ENCODE data around the gene CSPG4. TPM values are rescaled to one million over a fixed set of nuclear protein-coding genes. Genes with fewer than 3 reads are reported as not detected.
A peak's percentile ranks its signal among the peaks of the same experiment; 100 is the strongest.

CSPG4 gene
- polyA plus RNA-seq, 1 experiment: 5.8 TPM

- no peak for DNase-seq (ENCODE audit: low read depth, low spot score)
- CTCF ChIA-PET: interaction anchor here (0.6 to 2.1 kb wide), 3 partner anchors 14 to 228 kb away, joined by 3 to 10 read pairs (median 8); partner anchors contain the start of gene SNX33
- peak overlapping the region; percentile 98 for H3K27ac ChIP-seq (ENCODE audit: low read depth, low read length)
- H3K27me3 ChIP-seq (ENCODE audit: control insufficient read depth, insufficient read depth, low read length): no peaks in the 10 kb centered on the region
- H3K4me3 ChIP-seq (ENCODE audit: low read depth, low read length): peak overlapping the region; percentile 29
- TF ChIP-seq, protein P1, sequence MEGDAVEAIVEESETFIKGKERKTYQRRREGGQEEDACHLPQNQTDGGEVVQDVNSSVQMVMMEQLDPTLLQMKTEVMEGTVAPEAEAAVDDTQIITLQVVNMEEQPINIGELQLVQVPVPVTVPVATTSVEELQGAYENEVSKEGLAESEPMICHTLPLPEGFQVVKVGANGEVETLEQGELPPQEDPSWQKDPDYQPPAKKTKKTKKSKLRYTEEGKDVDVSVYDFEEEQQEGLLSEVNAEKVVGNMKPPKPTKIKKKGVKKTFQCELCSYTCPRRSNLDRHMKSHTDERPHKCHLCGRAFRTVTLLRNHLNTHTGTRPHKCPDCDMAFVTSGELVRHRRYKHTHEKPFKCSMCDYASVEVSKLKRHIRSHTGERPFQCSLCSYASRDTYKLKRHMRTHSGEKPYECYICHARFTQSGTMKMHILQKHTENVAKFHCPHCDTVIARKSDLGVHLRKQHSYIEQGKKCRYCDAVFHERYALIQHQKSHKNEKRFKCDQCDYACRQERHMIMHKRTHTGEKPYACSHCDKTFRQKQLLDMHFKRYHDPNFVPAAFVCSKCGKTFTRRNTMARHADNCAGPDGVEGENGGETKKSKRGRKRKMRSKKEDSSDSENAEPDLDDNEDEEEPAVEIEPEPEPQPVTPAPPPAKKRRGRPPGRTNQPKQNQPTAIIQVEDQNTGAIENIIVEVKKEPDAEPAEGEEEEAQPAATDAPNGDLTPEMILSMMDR (IDR thresholded peaks at IDR 0.05; ENCODE audit: low read depth, low read length): no peak
- POLR2A ChIA-PET: interaction anchor here (0.6 to 1.8 kb wide), 11 partner anchors 9 to 293 kb away, joined by 3 to 32 read pairs (median 7); partner anchors contain the start of genes IMP3, MAN2C1 and SNX33
- H3K9me3 ChIP-seq (ENCODE audit: control insufficient read depth, insufficient read depth, low read length): no peaks in the 10 kb centered on the region
Observed at GRCh38 chr15:75661756-75662140, 50.9 kb downstream of the CSPG4 start.

DNA sequence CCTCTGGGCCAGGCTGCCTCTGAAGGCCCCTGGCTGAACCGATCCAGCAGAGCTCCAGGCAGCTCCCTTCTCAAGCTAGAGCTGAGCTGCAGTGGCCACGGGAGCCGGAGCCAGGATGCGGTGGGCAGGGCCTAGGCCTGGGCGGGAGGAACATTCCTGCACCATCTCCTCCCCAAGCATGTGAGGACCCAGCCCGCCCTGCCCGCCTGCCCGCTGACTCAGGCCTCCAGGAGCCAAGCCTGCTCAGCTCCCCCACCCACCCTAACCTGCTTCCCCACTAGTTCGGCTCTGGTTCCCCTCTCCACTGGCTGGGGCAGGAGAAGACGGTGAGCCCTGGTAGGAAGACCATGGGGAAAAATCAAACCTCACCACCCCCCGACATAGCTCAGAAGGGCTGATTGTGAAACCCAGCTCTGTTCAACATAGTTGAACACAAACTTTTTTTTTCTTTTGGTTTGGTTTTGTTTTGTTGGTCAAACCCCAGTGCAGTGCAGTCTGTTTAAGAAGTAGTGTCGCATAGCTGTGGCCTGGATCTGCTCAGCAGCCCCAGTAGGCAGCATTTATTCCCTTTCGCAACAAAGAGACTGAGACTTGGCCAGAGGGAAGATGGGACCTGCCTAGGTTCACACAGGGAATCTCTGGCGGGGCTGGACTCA lies 51.4 kb downstream of the CSPG4 start:
- DNase-seq (ENCODE audit: low read depth, low spot score): peak; percentile 81
- ChIA-PET CTCF (interaction anchor here (0.6 to 2.1 kb wide), 5 partner anchors 13 to 227 kb away, joined by 3 to 10 read pairs (median 8); partner anchors contain the start of gene SNX33), POLR2A (interaction anchor here (0.6 to 1.8 kb wide), 13 partner anchors 8 to 293 kb away, joined by 3 to 32 read pairs (median 4); partner anchors contain the start of genes IMP3, MAN2C1 and SNX33)
- Histone ChIP-seq H3K27me3 (ENCODE audit: control insufficient read depth, insufficient read depth, low read length) (no peaks in the 10 kb centered on the region), H3K27ac (ENCODE audit: low read depth, low read length) (peak overlapping the region; percentile 98), H3K9me3 (ENCODE audit: control insufficient read depth, insufficient read depth, low read length) (no peaks in the 10 kb centered on the region), H3K4me3 (ENCODE audit: low read depth, low read length) (peak overlapping the region; percentile 29)
- TF ChIP-seq, protein P1 (IDR thresholded peaks at IDR 0.05; ENCODE audit: low read depth, low read length): no peak

- H3K27ac ChIP-seq (ENCODE audit: low read depth, low read length): peak overlapping the region; percentile 98
- H3K4me3 ChIP-seq (ENCODE audit: low read depth, low read length): no peak overlapping the region
- ChIA-PET CTCF (interaction anchor here (1.2 to 2.1 kb wide), 3 partner anchors 12 to 24 kb away, joined by 8 to 10 read pairs (median 8); partner anchors contain the start of gene SNX33), POLR2A (interaction anchor here (0.6 to 1.8 kb wide), 3 partner anchors 12 to 20 kb away, joined by 3 to 32 read pairs (median 31); partner anchors contain the start of genes IMP3 and SNX33)
- no peaks in the 10 kb centered on the region for H3K27me3 ChIP-seq (ENCODE audit: control insufficient read depth, insufficient read depth, low read length)
- TF ChIP-seq, protein P1 (IDR thresholded peaks at IDR 0.05; ENCODE audit: low read depth, low read length): no peak
- H3K9me3 ChIP-seq (ENCODE audit: control insufficient read depth, insufficient read depth, low read length): no peaks in the 10 kb centered on the region
- no peak for DNase-seq (ENCODE audit: low read depth, low spot score)
Observed at GRCh38 chr15:75659928-75660645, 52.6 kb downstream of the CSPG4 start.

DNA sequence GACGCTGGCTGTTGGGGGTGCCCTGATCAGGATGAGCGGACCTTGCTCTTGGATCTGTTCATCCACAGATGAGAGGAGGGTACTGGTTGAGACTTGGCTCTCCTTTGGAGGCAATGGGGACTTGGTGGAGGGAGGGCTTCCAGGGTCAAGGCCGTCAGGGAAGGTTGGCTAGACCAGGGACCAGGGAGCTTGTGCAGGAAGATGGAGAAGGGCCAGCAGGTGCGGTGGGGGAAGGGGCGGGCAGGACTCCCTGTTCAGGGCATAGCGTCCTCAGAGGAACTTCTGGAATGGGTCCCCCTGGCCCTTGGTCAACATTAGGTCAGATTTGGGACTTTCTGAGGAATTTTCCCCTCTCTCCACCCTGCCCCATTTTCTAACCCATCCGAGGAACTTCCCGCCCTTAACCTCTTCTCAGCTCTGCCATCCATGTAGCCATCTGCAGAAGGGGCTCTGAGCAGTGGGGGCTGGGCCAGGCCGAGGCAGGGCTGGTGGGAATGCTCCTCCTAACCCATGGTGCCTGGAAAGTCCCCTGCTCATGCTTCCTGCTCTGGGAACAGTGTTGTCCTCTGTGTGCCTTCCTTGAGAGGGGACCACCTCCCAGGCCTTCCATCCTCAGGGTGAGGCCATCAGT lies 53.4 kb downstream of the CSPG4 start:
- no peak for DNase-seq (ENCODE audit: low read depth, low spot score)
- no peak overlapping the region for H3K4me3 ChIP-seq (ENCODE audit: low read depth, low read length)
- no peaks in the 10 kb centered on the region for H3K27me3 ChIP-seq (ENCODE audit: control insufficient read depth, insufficient read depth, low read length)
- H3K9me3 ChIP-seq (ENCODE audit: control insufficient read depth, insufficient read depth, low read length): no peaks in the 10 kb centered on the region
- CTCF ChIA-PET: no interaction called here
- H3K27ac ChIP-seq (ENCODE audit: low read depth, low read length): no peak overlapping the region
- POLR2A ChIA-PET: no interaction called here
- TF ChIP-seq, protein P1 (IDR thresholded peaks at IDR 0.05; ENCODE audit: low read depth, low read length): no peak
